Erythroblast (primary cell): ENCODE results near the gene CCDC158.

Source experiments
- GATA1 ChIP-seq: IDR thresholded peaks from 2 replicates; pipeline ENCODE4 v1.6.1; 2011; ENCODE audit warnings: low read depth, mild to moderate bottlenecking, control low read depth, low read length, moderate library complexity
- POLR2A ChIP-seq: IDR thresholded peaks from 2 replicates; pipeline ENCODE4 v1.6.1; 2011; ENCODE audit warnings: mild to moderate bottlenecking, low read length

- TF ChIP-seq POLR2A = no peak
- no peak for TF ChIP-seq GATA1
Observed at GRCh38 chr4:76280488-76281441, 140.2 kb downstream of the CCDC158 start.
